ENCODE results near the gene CCDC3.

Gene CCDC3

GRCh38 chr10:12921163-12921562, 80.3 kb downstream of the CCDC3 start:
- TF ChIP-seq ZBTB7A (IDR thresholded peaks at IDR 0.05; ENCODE audit: low read depth) (no peak), CREB1 (IDR thresholded peaks at IDR 0.05; ENCODE audit: low read depth) (no peak), TCF12 (IDR thresholded peaks at IDR 0.05; ENCODE audit: low read depth) (no peak), MAX (IDR thresholded peaks at IDR 0.05) (no peak), USF1 (IDR thresholded peaks at IDR 0.05) (no peak), REST (IDR thresholded peaks at IDR 0.05; ENCODE audit: low read depth) (no peak), TAF1 (IDR thresholded peaks at IDR 0.05; ENCODE audit: low read depth) (no peak), FOXM1 (IDR thresholded peaks at IDR 0.05; ENCODE audit: borderline replicate concordance, low read depth) (no peak), YY1 (IDR thresholded peaks at IDR 0.05; ENCODE audit: low read depth) (no peak), EP300 (IDR thresholded peaks at IDR 0.05; ENCODE audit: borderline replicate concordance) (no peak), NFIC (IDR thresholded peaks at IDR 0.05) (no peak), EGR1 (IDR thresholded peaks at IDR 0.05) (no peak), CEBPB (IDR thresholded peaks at IDR 0.05) (no peak), RAD21 (IDR thresholded peaks at IDR 0.05; ENCODE audit: low read depth) (no peak), TEAD4 (IDR thresholded peaks at IDR 0.05) (no peak)

GRCh38 chr10:12919574-12919973, 81.9 kb downstream of the CCDC3 start:
- TF ChIP-seq TAF1 (IDR thresholded peaks at IDR 0.05; ENCODE audit: low read depth): no peak

- no peak for TF ChIP-seq TCF12 (IDR thresholded peaks at IDR 0.05; ENCODE audit: low read depth)
- no peak for TF ChIP-seq CREB1 (IDR thresholded peaks at IDR 0.05; ENCODE audit: low read depth)
- no peak for TF ChIP-seq REST (IDR thresholded peaks at IDR 0.05; ENCODE audit: low read depth)
- TF ChIP-seq CEBPB (IDR thresholded peaks at IDR 0.05): no peak
- no peak for TF ChIP-seq TAF1 (IDR thresholded peaks at IDR 0.05; ENCODE audit: low read depth)
- no peak for TF ChIP-seq RAD21 (IDR thresholded peaks at IDR 0.05; ENCODE audit: low read depth)
- TF ChIP-seq ZBTB7A (IDR thresholded peaks at IDR 0.05; ENCODE audit: low read depth): no peak
- no peak for TF ChIP-seq USF1 (IDR thresholded peaks at IDR 0.05)
- no peak for TF ChIP-seq YY1 (IDR thresholded peaks at IDR 0.05; ENCODE audit: low read depth)
- no peak for TF ChIP-seq NFIC (IDR thresholded peaks at IDR 0.05)
- TF ChIP-seq FOXM1 (IDR thresholded peaks at IDR 0.05; ENCODE audit: borderline replicate concordance, low read depth): no peak
- no peak for TF ChIP-seq EP300 (IDR thresholded peaks at IDR 0.05; ENCODE audit: borderline replicate concordance)
Measured at GRCh38 chr10:12916587-12916986, 84.9 kb downstream of the CCDC3 start.

- no peak for TF ChIP-seq TAF1 (IDR thresholded peaks at IDR 0.05; ENCODE audit: low read depth)
- no peak for TF ChIP-seq RAD21 (IDR thresholded peaks at IDR 0.05; ENCODE audit: low read depth)
- TF ChIP-seq CEBPB (IDR thresholded peaks at IDR 0.05): no peak
- no peak for TF ChIP-seq FOXM1 (IDR thresholded peaks at IDR 0.05; ENCODE audit: borderline replicate concordance, low read depth)
- TF ChIP-seq USF1 (IDR thresholded peaks at IDR 0.05): no peak
- no peak for TF ChIP-seq TCF12 (IDR thresholded peaks at IDR 0.05; ENCODE audit: low read depth)
- no peak for TF ChIP-seq NFIC (IDR thresholded peaks at IDR 0.05)
- no peak for TF ChIP-seq CREB1 (IDR thresholded peaks at IDR 0.05; ENCODE audit: low read depth)
- TF ChIP-seq EGR1 (IDR thresholded peaks at IDR 0.05): no peak
- no peak for TF ChIP-seq MAX (IDR thresholded peaks at IDR 0.05)
- TF ChIP-seq TEAD4 (IDR thresholded peaks at IDR 0.05): no peak
- no peak for TF ChIP-seq ZBTB7A (IDR thresholded peaks at IDR 0.05; ENCODE audit: low read depth)
- no peak for TF ChIP-seq EP300 (IDR thresholded peaks at IDR 0.05; ENCODE audit: borderline replicate concordance)
- no peak for TF ChIP-seq YY1 (IDR thresholded peaks at IDR 0.05; ENCODE audit: low read depth)
- no peak for TF ChIP-seq REST (IDR thresholded peaks at IDR 0.05; ENCODE audit: low read depth)
Measured at GRCh38 chr10:12915637-12916168, 85.8 kb downstream of the CCDC3 start.

All from Ishikawa (cell line).